IMR-90 (cell line): ENCODE results near the gene RTP5. TPM values are rescaled to one million over a fixed set of nuclear protein-coding genes. Genes with fewer than 3 reads are reported as not detected.

Source experiments
- ATAC-seq: fragments of 200-7000 bp; cut with Tn5 transposase; 2 replicates; pipeline ENCODE4 v1.9.1; 2020; ENCODE audit warnings: low read depth, mild to moderate bottlenecking, moderate library complexity
- BruUV-seq: library from RNA; stranded (reverse); fragments of 400-500 nt; replicated peaks from 2 replicates; lab custom pipeline; 2021; lab: Mats Ljungman, UMichigan
- CTCF ChIA-PET: fragments of 300-600 bp; formaldehyde crosslinking; extraction: SDS; loops from one replicate; lab custom pipeline; 2021; ENCODE audit warnings: antibody characterized with exemption; lab: Yijun Ruan, JAX
- POLR2A ChIA-PET: fragments of 300-600 bp; sonication (Branson Sonifier 250); formaldehyde crosslinking; loops from one replicate; lab custom pipeline; 2022; ENCODE audit warnings: antibody characterized with exemption; ENCODE audit not compliant: unreplicated experiment; lab: Charles Lee
- DNase-seq: peaks from one replicate; pipeline ENCODE4 v3.0.0; 2013
- H2AFZ ChIP-seq: replicated peaks from 2 replicates; pipeline ENCODE3; 2013; ENCODE audit warnings: low read length, mild to moderate bottlenecking; ENCODE audit not compliant: poor library complexity
- H2AK5ac ChIP-seq: 2 replicates; pipeline ENCODE4 v1.6.1; 2013; ENCODE audit warnings: low read depth, low read length, inconsistent platforms
- H2AK9ac ChIP-seq: replicated peaks from 2 replicates; pipeline ENCODE3; 2013; ENCODE audit warnings: mild to moderate bottlenecking, low read depth, low read length, moderate library complexity; ENCODE audit not compliant: poor library complexity
- H2BK120ac ChIP-seq: 2 replicates; pipeline ENCODE4 v1.6.1; 2013; ENCODE audit warnings: low read depth, low read length, inconsistent platforms
- H2BK15ac ChIP-seq: 3 replicates; pipeline ENCODE4 v1.6.1; 2013; ENCODE audit warnings: low read depth, low read length, inconsistent platforms
- H2BK20ac ChIP-seq: 2 replicates; pipeline ENCODE4 v1.6.1; 2013; ENCODE audit warnings: low read depth, mild to moderate bottlenecking, inconsistent platforms, low read length, moderate library complexity
- H2BK5ac ChIP-seq: 2 replicates; pipeline ENCODE4 v1.6.1; 2013; ENCODE audit warnings: mild to moderate bottlenecking, low read depth, low read length, inconsistent platforms; ENCODE audit not compliant: poor library complexity, severe bottlenecking
- H3K14ac ChIP-seq: replicated peaks from 2 replicates; pipeline ENCODE4 v1.6.1; 2013; ENCODE audit warnings: low read depth, low read length, inconsistent platforms
- H3K18ac ChIP-seq: 2 replicates; pipeline ENCODE4 v1.6.1; 2013; ENCODE audit warnings: low read depth, low read length, control low read depth
- H3K23ac ChIP-seq: 2 replicates; pipeline ENCODE4 v1.6.1; 2013; ENCODE audit warnings: low read depth, low read length, inconsistent platforms
- H3K27ac ChIP-seq: 2 replicates; pipeline ENCODE4 v1.5.1; 2013; ENCODE audit warnings: mild to moderate bottlenecking, control low read depth, low read length; ENCODE audit not compliant: insufficient read depth
- H3K27me3 ChIP-seq: 2 replicates; pipeline ENCODE4 v1.6.1; 2013; ENCODE audit warnings: low read length; ENCODE audit not compliant: control insufficient read depth, insufficient read depth
- H3K36me3 ChIP-seq: 2 replicates; pipeline ENCODE4 v1.6.1; 2013; ENCODE audit warnings: low read length, mixed read lengths; ENCODE audit not compliant: control insufficient read depth, insufficient read depth
- H3K4ac ChIP-seq: 2 replicates; pipeline ENCODE4 v1.6.1; 2013; ENCODE audit warnings: low read depth, low read length, inconsistent platforms
- H3K4me1 ChIP-seq: 2 replicates; pipeline ENCODE4 v1.6.1; 2013; ENCODE audit warnings: low read length, mixed read lengths; ENCODE audit not compliant: control insufficient read depth, insufficient read depth
- H3K4me2 ChIP-seq: 2 replicates; pipeline ENCODE4 v1.6.1; 2013; ENCODE audit warnings: low read depth, mild to moderate bottlenecking, control low read depth, low read length, moderate library complexity
- H3K4me3 ChIP-seq: 2 replicates; pipeline ENCODE4 v1.5.1; 2013; ENCODE audit warnings: low read depth, mild to moderate bottlenecking, control low read depth, low read length, moderate library complexity; ENCODE audit not compliant: insufficient read depth
- H3K56ac ChIP-seq: 2 replicates; pipeline ENCODE4 v1.6.1; 2013; ENCODE audit warnings: low read length, inconsistent platforms; ENCODE audit not compliant: insufficient read depth; ENCODE audit errors: extremely low read depth
- H3K79me1 ChIP-seq, 2 experiments: 2 replicates each; pipeline ENCODE4 v1.6.1; 2013; ENCODE audit warnings: low read length in 2 of 2, inconsistent platforms in 1 of 2, low read depth in 1 of 2
- H3K9ac ChIP-seq: 2 replicates; pipeline ENCODE4 v1.6.1; 2013; ENCODE audit warnings: low read depth, low read length, control low read depth
- H3K9me1 ChIP-seq: 2 replicates; pipeline ENCODE4 v1.6.1; 2013; ENCODE audit warnings: low read length, inconsistent platforms; ENCODE audit not compliant: insufficient read depth
- H3K9me3 ChIP-seq: 2 replicates; pipeline ENCODE4 v1.6.1; 2013; ENCODE audit warnings: low read length; ENCODE audit not compliant: control insufficient read depth, insufficient read depth
- H4K20me1 ChIP-seq: 2 replicates; pipeline ENCODE4 v1.6.1; 2013; ENCODE audit warnings: low read length, inconsistent platforms; ENCODE audit not compliant: insufficient read depth
- H4K5ac ChIP-seq: 2 replicates; pipeline ENCODE4 v1.6.1; 2013; ENCODE audit warnings: mild to moderate bottlenecking, low read depth, low read length, control low read depth
- H4K8ac ChIP-seq, 2 experiments: 2 replicates each; pipeline ENCODE4 v1.6.1; 2013; ENCODE audit warnings: low read depth in 2 of 2, low read length in 2 of 2, control low read depth in 1 of 2, inconsistent platforms in 1 of 2
- H4K91ac ChIP-seq: 2 replicates; pipeline ENCODE4 v1.6.1; 2013; ENCODE audit warnings: low read depth, low read length, inconsistent platforms; ENCODE audit not compliant: insufficient read depth
- RAD21 ChIP-seq: IDR thresholded peaks from 2 replicates; pipeline ENCODE4 v1.6.1; 2012; ENCODE audit warnings: low read length, improper control_type of control experiment
- RFX5 ChIP-seq: IDR thresholded peaks from 2 replicates; pipeline ENCODE4 v1.8.0; 2012; ENCODE audit warnings: low read depth, mild to moderate bottlenecking, low read length, moderate library complexity
- SMC3 ChIP-seq: fragments of 150-350 bp; IDR thresholded peaks from 2 replicates; pipeline ENCODE4 v1.6.1; 2016; ENCODE audit warnings: low read depth, mild to moderate bottlenecking, antibody characterized with exemption, low read length, moderate library complexity
- WGBS, 2 experiments: methylation state at CpG; one replicate each; pipeline versions ENCODE4 v1.1.5 to v1.1.7; 2013; ENCODE audit warnings: missing lambda C conversion rate in 2 of 2; ENCODE audit not compliant: insufficient read length in 1 of 2; ENCODE audit errors: extremely low coverage in 2 of 2; 5-methylcytosine and 5-hydroxymethylcytosine counted together
- dilution Hi-C: fragments of 300-500 bp; cut with HindIII; formaldehyde crosslinking; loops from one replicate; pipeline ENCODE4 v1.14.3; 2018; ENCODE audit warnings: low sequenced_read_pairs; ENCODE audit not compliant: unreplicated experiment
- in situ Hi-C: fragments of 300-500 bp; cut with MboI; formaldehyde crosslinking; loops from 3 replicates; pipeline ENCODE4 v1.14.3; 2019; ENCODE audit warnings: low sequenced_read_pairs, inconsistent platforms, mixed read lengths
- intact Hi-C: fragments of 100-400 bp; cut with micrococcal nuclease; formaldehyde crosslinking; loops from 2 replicates; pipeline ENCODE4 v1.10.0; 2022
- polyA plus RNA-seq, 3 experiments: library from polyadenylated mRNA; depleted of rRNA; stranded (reverse); fragments of >200 nt; gene quantifications; 2 replicates each; pipeline ENCODE4 v1.2.3, GENCODE V29; 2012; ENCODE audit warnings: low replicate concordance in 1 of 3
- total RNA-seq: library from RNA; depleted of rRNA; stranded (reverse); fragments of >200 nt; gene quantifications from 2 replicates; pipeline ENCODE4 v1.2.3, GENCODE V29; 2012
- TF ChIP-seq, protein P1 (sequence below): conservative IDR thresholded peaks from 2 replicates; pipeline ENCODE4 v1.5.1; 2012; ENCODE audit warnings: mild to moderate bottlenecking, low read depth, low read length, improper control_type of control experiment

The RTP5 gene
- total and polyA plus RNA-seq, 2 of the 4 experiments (the other 2 are of a cell fraction): not detected

DNA sequence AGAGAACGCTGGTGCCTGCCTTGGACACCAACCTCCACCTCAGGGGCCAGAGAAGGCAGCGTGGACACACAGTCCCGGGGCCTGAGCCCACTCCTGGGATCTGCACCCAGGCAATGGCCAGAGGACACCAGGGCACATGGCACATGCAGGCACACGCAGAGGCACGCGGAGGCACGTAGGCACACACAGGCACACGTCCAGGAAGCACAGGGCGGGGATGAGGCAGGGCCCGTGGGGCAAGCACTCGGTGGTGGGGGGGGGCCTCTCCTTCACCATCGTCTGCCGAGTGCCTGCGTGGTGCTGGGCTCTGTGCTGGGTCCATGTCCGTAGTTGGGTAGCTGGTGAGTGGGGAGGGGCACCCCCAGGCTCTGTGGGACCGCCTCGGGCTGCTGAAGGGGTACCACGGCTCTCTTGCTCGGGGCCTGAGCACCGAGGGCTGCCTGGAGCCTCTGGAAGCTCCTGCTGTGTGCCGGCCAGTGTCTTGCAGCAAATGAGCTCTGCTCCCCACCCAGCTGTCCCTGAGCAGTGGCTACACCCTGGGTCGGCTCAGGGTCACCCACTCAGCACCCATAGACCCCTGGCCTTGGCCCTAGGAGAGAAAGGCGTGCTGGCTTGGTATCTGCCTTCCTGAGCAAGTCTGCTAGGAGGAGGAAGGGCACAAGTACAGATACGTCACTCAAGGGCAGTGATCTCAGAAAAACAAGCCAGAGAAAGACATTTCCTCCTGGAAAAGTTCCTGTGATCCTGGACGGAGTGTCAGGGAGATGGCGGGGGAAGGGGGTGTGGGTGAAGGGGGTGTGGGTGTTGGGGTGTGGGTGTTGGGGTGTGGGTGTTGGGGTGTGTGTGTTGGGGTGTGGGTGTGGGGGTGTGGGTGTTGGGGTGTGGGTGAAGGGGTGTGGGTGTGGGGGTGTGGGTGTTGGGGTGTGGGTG, 26.4 kb downstream of the RTP5 start:
- Histone ChIP-seq H2AFZ (no peak overlapping the region), H3K56ac (no peak overlapping the region), H3K14ac (no peak overlapping the region), H3K27ac (no peak overlapping the region), H2BK20ac (no peak overlapping the region), H3K4ac (no peak overlapping the region), H3K4me2 (no peak overlapping the region), H2AK5ac (no peak overlapping the region), H3K23ac (no peak overlapping the region), H3K9me3 (no peaks in the 10 kb centered on the region), H4K91ac (no peak overlapping the region), H3K9ac (no peak overlapping the region), H3K79me1 (no peaks in the 10 kb centered on the region), H2BK5ac (no peak overlapping the region), H2BK15ac (no peak overlapping the region), H3K36me3 (no peaks in the 10 kb centered on the region), H2BK120ac (no peak overlapping the region), H3K27me3 (peaks cover 2% of the 10 kb centered on the region; the same call in 1 of the 2 replicates), H2AK9ac (no peak overlapping the region), H4K5ac (no peak overlapping the region), H3K4me3 (no peak overlapping the region), H4K20me1 (no peaks in the 10 kb centered on the region), H3K9me1 (no peaks in the 10 kb centered on the region), H3K4me1 (no peaks in the 10 kb centered on the region; the same call in 1 of the 2 replicates), H4K8ac (no peak overlapping the region), H3K18ac (no peak overlapping the region)
- no peak for TF ChIP-seq RFX5
- TF ChIP-seq, protein P1, sequence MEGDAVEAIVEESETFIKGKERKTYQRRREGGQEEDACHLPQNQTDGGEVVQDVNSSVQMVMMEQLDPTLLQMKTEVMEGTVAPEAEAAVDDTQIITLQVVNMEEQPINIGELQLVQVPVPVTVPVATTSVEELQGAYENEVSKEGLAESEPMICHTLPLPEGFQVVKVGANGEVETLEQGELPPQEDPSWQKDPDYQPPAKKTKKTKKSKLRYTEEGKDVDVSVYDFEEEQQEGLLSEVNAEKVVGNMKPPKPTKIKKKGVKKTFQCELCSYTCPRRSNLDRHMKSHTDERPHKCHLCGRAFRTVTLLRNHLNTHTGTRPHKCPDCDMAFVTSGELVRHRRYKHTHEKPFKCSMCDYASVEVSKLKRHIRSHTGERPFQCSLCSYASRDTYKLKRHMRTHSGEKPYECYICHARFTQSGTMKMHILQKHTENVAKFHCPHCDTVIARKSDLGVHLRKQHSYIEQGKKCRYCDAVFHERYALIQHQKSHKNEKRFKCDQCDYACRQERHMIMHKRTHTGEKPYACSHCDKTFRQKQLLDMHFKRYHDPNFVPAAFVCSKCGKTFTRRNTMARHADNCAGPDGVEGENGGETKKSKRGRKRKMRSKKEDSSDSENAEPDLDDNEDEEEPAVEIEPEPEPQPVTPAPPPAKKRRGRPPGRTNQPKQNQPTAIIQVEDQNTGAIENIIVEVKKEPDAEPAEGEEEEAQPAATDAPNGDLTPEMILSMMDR: no peak
- no peak for TF ChIP-seq SMC3
- TF ChIP-seq RAD21: no peak
- ChIA-PET POLR2A (no interaction called here), CTCF (no interaction called here)
- ATAC-seq (no peak), DNase-seq (peak; percentile 30)
- 83% methylated on average over 9 of the region's 26 CpGs; no CpG with 5 or more reads in 1 of the 2 experiments for WGBS, 2 experiments
- dilution Hi-C loops: no loop called here
- intact Hi-C loops: no loop called here
- in situ Hi-C loops: no loop called here
- BruUV-seq: no TSS peak
